ENCODE data around the gene SETX.

The SETX gene

GRCh38 chr9:132354637-132355355 lies at the start of gene SETX (continued):
- TF ChIP-seq, protein P1, sequence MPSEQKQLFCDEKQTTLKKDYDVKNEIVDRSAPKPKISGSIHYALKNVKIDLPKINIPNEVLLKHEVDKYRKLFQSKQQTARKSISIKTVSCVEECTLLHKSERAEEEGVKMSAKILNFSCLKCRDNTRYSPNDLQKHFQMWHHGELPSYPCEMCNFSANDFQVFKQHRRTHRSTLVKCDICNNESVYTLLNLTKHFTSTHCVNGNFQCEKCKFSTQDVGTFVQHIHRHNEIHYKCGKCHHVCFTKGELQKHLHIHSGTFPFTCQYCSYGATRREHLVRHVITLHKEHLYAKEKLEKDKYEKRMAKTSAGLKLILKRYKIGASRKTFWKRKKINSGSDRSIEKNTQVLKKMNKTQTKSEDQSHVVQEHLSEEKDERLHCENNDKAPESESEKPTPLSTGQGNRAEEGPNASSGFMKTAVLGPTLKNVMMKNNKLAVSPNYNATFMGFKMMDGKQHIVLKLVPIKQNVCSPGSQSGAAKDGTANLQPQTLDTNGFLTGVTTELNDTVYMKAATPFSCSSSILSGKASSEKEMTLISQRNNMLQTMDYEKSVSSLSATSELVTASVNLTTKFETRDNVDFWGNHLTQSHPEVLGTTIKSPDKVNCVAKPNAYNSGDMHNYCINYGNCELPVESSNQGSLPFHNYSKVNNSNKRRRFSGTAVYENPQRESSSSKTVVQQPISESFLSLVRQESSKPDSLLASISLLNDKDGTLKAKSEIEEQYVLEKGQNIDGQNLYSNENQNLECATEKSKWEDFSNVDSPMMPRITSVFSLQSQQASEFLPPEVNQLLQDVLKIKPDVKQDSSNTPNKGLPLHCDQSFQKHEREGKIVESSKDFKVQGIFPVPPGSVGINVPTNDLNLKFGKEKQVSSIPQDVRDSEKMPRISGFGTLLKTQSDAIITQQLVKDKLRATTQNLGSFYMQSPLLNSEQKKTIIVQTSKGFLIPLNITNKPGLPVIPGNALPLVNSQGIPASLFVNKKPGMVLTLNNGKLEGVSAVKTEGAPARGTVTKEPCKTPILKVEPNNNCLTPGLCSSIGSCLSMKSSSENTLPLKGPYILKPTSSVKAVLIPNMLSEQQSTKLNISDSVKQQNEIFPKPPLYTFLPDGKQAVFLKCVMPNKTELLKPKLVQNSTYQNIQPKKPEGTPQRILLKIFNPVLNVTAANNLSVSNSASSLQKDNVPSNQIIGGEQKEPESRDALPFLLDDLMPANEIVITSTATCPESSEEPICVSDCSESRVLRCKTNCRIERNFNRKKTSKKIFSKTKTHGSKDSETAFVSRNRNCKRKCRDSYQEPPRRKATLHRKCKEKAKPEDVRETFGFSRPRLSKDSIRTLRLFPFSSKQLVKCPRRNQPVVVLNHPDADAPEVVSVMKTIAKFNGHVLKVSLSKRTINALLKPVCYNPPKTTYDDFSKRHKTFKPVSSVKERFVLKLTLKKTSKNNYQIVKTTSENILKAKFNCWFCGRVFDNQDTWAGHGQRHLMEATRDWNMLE (tag by site-specific recombination; conservative IDR thresholded peaks at IDR 0.05; ENCODE audit: low read depth): peak; percentile 62
- TF ChIP-seq ZNF792 (tag by site-specific recombination; IDR thresholded peaks at IDR 0.05) (peak; percentile 43), ZNF223 (tag by site-specific recombination; IDR thresholded peaks at IDR 0.05) (no peak), ZIC2 (tag by site-specific recombination; IDR thresholded peaks at IDR 0.05) (no peak), ZBTB49 (tag by site-specific recombination; IDR thresholded peaks at IDR 0.05; ENCODE audit: low read depth) (no peak), PRDM10 (tag by site-specific recombination; IDR thresholded peaks at IDR 0.05) (no peak), GLIS2 (tag by site-specific recombination; IDR thresholded peaks at IDR 0.05) (peak; percentile 81; the same call in 1 of the 2 replicates), SALL2 (tag by site-specific recombination; IDR thresholded peaks at IDR 0.05; ENCODE audit: borderline replicate concordance) (no peak), ZBTB8A (tag by site-specific recombination; IDR thresholded peaks at IDR 0.05) (peak; percentile 52), ZNF843 (tag by site-specific recombination; IDR thresholded peaks at IDR 0.05) (peak; percentile 34; the same call in 1 of the 2 replicates), ZNF350 (tag by site-specific recombination; IDR thresholded peaks at IDR 0.05) (no peak), ZNF501 (tag by site-specific recombination; IDR thresholded peaks at IDR 0.05) (peak; percentile 76), INSM2 (tag by site-specific recombination; IDR thresholded peaks at IDR 0.05) (0 out of 2 replicates have a peak, but pooled peaks have one; percentile 17), ZNF624 (tag by site-specific recombination; IDR thresholded peaks at IDR 0.05) (no peak), ZNF157 (tag by site-specific recombination; IDR thresholded peaks at IDR 0.05) (no peak), REST (tag by site-specific recombination; IDR thresholded peaks at IDR 0.05) (no peak), ZFP41 (tag by site-specific recombination; IDR thresholded peaks at IDR 0.05; ENCODE audit: borderline replicate concordance) (no peak), ZNF76 (tag by site-specific recombination; IDR thresholded peaks at IDR 0.05; ENCODE audit: borderline replicate concordance, low read depth) (peak; percentile 62), GFI1B (tag by site-specific recombination; IDR thresholded peaks at IDR 0.05) (no peak), ZNF488 (tag by site-specific recombination; IDR thresholded peaks at IDR 0.05) (no peak)
- TF ChIP-seq, protein P2, sequence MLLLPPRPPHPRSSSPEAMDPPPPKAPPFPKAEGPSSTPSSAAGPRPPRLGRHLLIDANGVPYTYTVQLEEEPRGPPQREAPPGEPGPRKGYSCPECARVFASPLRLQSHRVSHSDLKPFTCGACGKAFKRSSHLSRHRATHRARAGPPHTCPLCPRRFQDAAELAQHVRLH (tag by site-specific recombination; IDR thresholded peaks at IDR 0.05): no peak

Measured in HEK293 (cell line).